DOHH2 (cell line): ENCODE measurements around the gene YWHAB.
A peak's percentile ranks its signal among the peaks of the same experiment; 100 is the strongest.

Source experiments
- EZH2phosphoT487 ChIP-seq: fragments of 200-600 bp; sonication (generic); IDR thresholded peaks from 2 replicates; pipeline ENCODE4 v1.6.1; 2017; ENCODE audit warnings: borderline replicate concordance, mild to moderate bottlenecking, antibody characterized with exemption, low read length, moderate library complexity, mixed read lengths
- TF ChIP-seq, protein P1 (sequence below): fragments of 200-600 bp; sonication (generic); IDR thresholded peaks from one replicate; pipeline ENCODE4 v1.5.1; 2014; ENCODE audit warnings: antibody characterized with exemption, mild to moderate bottlenecking, low read depth, low read length; ENCODE audit not compliant: poor library complexity, severe bottlenecking

DNA sequence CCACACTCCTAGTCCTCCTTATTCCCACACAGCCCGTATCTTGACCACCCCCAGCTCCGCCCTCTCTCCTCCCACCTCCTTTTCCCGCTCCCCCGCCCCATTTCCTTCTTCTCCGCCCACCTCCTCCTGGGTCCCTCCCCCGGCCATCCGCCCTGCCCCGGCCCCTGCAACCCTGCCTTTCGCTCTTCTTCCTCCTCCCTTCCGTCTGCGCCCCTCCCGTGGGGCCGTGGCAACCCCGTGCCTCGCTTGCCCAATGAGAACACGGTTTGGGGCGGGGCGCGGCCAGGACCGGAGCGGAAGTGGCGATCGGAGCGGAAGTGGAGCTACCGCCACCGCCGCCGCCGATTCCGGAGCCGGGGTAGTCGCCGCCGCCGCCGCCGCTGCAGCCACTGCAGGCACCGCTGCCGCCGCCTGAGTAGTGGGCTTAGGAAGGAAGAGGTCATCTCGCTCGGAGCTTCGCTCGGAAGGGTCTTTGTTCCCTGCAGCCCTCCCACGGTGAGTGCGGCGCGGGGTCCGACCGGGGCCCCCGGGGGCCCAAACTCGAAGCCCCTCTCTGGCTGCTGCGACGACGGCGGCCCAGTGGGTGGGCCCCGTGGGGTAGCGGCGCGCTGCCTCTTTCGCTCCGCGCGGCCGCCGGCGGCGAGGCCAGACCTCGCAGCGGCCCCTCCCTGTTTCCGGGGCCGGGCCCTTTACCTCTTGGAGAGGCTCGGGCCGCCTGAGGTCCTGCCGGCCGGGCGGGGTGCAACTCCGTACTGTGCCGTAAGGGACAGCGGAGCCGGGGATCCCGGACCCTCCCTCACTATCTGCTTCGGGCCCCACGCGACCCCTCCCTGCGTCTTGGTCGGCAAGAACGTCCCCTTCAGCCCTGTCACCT is at the start of gene YWHAB:
- TF ChIP-seq, protein P1, sequence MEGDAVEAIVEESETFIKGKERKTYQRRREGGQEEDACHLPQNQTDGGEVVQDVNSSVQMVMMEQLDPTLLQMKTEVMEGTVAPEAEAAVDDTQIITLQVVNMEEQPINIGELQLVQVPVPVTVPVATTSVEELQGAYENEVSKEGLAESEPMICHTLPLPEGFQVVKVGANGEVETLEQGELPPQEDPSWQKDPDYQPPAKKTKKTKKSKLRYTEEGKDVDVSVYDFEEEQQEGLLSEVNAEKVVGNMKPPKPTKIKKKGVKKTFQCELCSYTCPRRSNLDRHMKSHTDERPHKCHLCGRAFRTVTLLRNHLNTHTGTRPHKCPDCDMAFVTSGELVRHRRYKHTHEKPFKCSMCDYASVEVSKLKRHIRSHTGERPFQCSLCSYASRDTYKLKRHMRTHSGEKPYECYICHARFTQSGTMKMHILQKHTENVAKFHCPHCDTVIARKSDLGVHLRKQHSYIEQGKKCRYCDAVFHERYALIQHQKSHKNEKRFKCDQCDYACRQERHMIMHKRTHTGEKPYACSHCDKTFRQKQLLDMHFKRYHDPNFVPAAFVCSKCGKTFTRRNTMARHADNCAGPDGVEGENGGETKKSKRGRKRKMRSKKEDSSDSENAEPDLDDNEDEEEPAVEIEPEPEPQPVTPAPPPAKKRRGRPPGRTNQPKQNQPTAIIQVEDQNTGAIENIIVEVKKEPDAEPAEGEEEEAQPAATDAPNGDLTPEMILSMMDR = peak; percentile 25
- TF ChIP-seq EZH2phosphoT487 = no peak
